GM21723 (cell line): ENCODE measurements around the gene TET1.
"Not testable (repeated sequence)": the region's sequence is repeated elsewhere in the genome, so short reads cannot be mapped to it uniquely, and the experiment has no call there.

Experiments used
- ATAC-seq: cut with Tn5 transposase; IDR thresholded peaks from one replicate; pipeline ENCODE4 v1.9.1; 2021; ENCODE audit warnings: mild to moderate bottlenecking, moderate library complexity; ENCODE audit not compliant: unreplicated experiment

Gene TET1

GRCh38 chr10:68696018-68696417, 135.9 kb downstream of the TET1 start:
- no peak for ATAC-seq

GRCh38 chr10:68697106-68697505, 137.0 kb downstream of the TET1 start:
- ATAC-seq, result no peak

GRCh38 chr10:68700197-68700596, 140.1 kb downstream of the TET1 start:
- no peak for ATAC-seq

- no peak for ATAC-seq
Observed at GRCh38 chr10:68705548-68705947, 145.4 kb downstream of the TET1 start.

- ATAC-seq, result not testable (repeated sequence)
Observed at GRCh38 chr10:68708987-68709386, 148.8 kb downstream of the TET1 start.

- not testable (repeated sequence) for ATAC-seq
Observed at GRCh38 chr10:68713065-68713464, 152.9 kb downstream of the TET1 start.

- no peak for ATAC-seq
Observed at GRCh38 chr10:68717435-68717834, 157.3 kb downstream of the TET1 start.

- ATAC-seq, result peak; percentile 99
Observed at GRCh38 chr10:68720793-68721672, 160.9 kb downstream of the TET1 start, which contains the start of gene CCAR1. CCAR1 (plus strand) TSS chr10:68721239; CDS start chr10:68722505, 1,266 bp downstream.

- ATAC-seq, result peak; percentile 10
Observed at GRCh38 chr10:68721673-68722335, 161.7 kb downstream of the TET1 start.

GRCh38 chr10:68725016-68725415, 164.9 kb downstream of the TET1 start:
- no peak for ATAC-seq

GRCh38 chr10:68727146-68727545, 167.0 kb downstream of the TET1 start:
- ATAC-seq, result no peak

- ATAC-seq, result no peak
Observed at GRCh38 chr10:68732651-68733050, 172.5 kb downstream of the TET1 start.

- no peak for ATAC-seq
Observed at GRCh38 chr10:68734349-68734748, 174.2 kb downstream of the TET1 start.

GRCh38 chr10:68735119-68735518, 175.0 kb downstream of the TET1 start:
- no peak for ATAC-seq

- ATAC-seq, result not testable (repeated sequence)
Observed at GRCh38 chr10:68735739-68736138, 175.6 kb downstream of the TET1 start.

GRCh38 chr10:68740676-68741075, 180.5 kb downstream of the TET1 start:
- ATAC-seq, result not testable (repeated sequence)

- ATAC-seq, result no peak
Observed at GRCh38 chr10:68742397-68742796, 182.3 kb downstream of the TET1 start.
